NCI-H1417 (cell line): ENCODE data around the gene NVL.
A peak's percentile ranks its signal among the peaks of the same experiment; 100 is the strongest.
"Not testable (repeated sequence)": the region's sequence is repeated elsewhere in the genome, so short reads cannot be mapped to it uniquely, and the experiment has no call there.

Experiments used
- DNase-seq, 3 experiments: peaks; one replicate each; lab custom pipeline; 2025; lab: John Stamatoyannopoulos, UW

NVL gene

GRCh38 chr1:224329842-224330753 is at the start of gene NVL:
Gene NVL, minus strand, starts transcription at chr1:224330172. Its CDS starts 45 bp downstream, at chr1:224330127.
- DNase-seq, result peak; percentile 81 to 97 (median 96)

GRCh38 chr1:224378855-224379631 is 49.1 kb upstream of the NVL start:
- DNase-seq, result no peak

- DNase-seq, result no peak
These were observed 47.7 kb upstream of the NVL start for GRCh38 chr1:224377676-224378006.

- DNase-seq, result no peak
These were observed 45.1 kb upstream of the NVL start for GRCh38 chr1:224375059-224375458.

GRCh38 chr1:224373008-224373590 is 43.1 kb upstream of the NVL start:
- no peak for DNase-seq

GRCh38 chr1:224368409-224368808 is 38.4 kb upstream of the NVL start:
- no peak for DNase-seq

GRCh38 chr1:224359207-224359606 is 29.2 kb upstream of the NVL start:
- DNase-seq, result no peak

GRCh38 chr1:224358237-224358636 is 28.3 kb upstream of the NVL start:
- no peak for DNase-seq

GRCh38 chr1:224357626-224358124 is 27.7 kb upstream of the NVL start:
- DNase-seq, result no peak

GRCh38 chr1:224356685-224357625 is 27.0 kb upstream of the NVL start, which contains the start of gene CNIH4:
Gene CNIH4, plus strand, starts transcription at chr1:224356879. Its CDS starts 46 bp downstream, at chr1:224356925.
- DNase-seq, result peak; percentile 88 to 97 (median 94)

- no peak for DNase-seq
These were observed 24.3 kb upstream of the NVL start for GRCh38 chr1:224353975-224354925.

- not testable (repeated sequence) for DNase-seq
These were observed 22.6 kb upstream of the NVL start for GRCh38 chr1:224352436-224353085.

GRCh38 chr1:224349716-224350115 is 19.7 kb upstream of the NVL start:
- DNase-seq, result not testable (repeated sequence)

GRCh38 chr1:224348137-224348536 is 18.2 kb upstream of the NVL start:
- no peak for DNase-seq

- no peak for DNase-seq
These were observed 13.7 kb upstream of the NVL start for GRCh38 chr1:224343679-224344078.

GRCh38 chr1:224340453-224341384 is 10.7 kb upstream of the NVL start:
- peak in 1 of 3 experiments; percentile 13 for DNase-seq

- no peak for DNase-seq
These were observed 9.6 kb upstream of the NVL start for GRCh38 chr1:224339442-224340033.
